Measurements from ENCODE around the gene DHX8. TPM values are rescaled to one million over a fixed set of nuclear protein-coding genes. Genes with fewer than 3 reads are reported as not detected.

DHX8 gene
- total and polyA plus RNA-seq, 10 of the 15 experiments (the other 5 are each of a cell fraction or from before 2014, with no cell fraction given) = 27.6 to 50.4 (median 35.7) TPM

- Histone ChIP-seq H3K4me1 (ENCODE audit: control insufficient read depth, insufficient read depth, low read length) (no peaks in the 10 kb centered on the region), H3K27me3 (replicated peaks in 1 of 2; ENCODE audit: control insufficient read depth in 2 of 2, insufficient read depth in 2 of 2, low read length in 1 of 2) (no peaks in the 10 kb centered on the region), H3K9ac (ENCODE audit: control insufficient read depth, insufficient read depth, low read length) (no peak overlapping the region), H4K20me1 (ENCODE audit: control insufficient read depth, insufficient read depth) (no peaks in the 10 kb centered on the region), H3K27ac (ENCODE audit: control insufficient read depth, insufficient read depth) (no peak overlapping the region), H3K79me2 (ENCODE audit: control insufficient read depth, insufficient read depth, low read length) (no peaks in the 10 kb centered on the region), H3K4me3 (no peak overlapping the region), H3K36me3 (ENCODE audit: control insufficient read depth in 2 of 2, insufficient read depth in 2 of 2, low read length in 1 of 2) (peaks cover 7 to 11% of the 10 kb centered on the region in 2 experiments), H2AFZ (ENCODE audit: control insufficient read depth, low read depth, low read length) (no peak overlapping the region), H3K9me3 (replicated peaks; ENCODE audit: control insufficient read depth, insufficient read depth, low read length) (no peaks in the 10 kb centered on the region), H3K4me2 (ENCODE audit: control insufficient read depth, insufficient read depth) (no peak overlapping the region)
- in situ Hi-C loops (cut with MboI) = no loop called here
- FAIRE-seq (no peak), DNase-seq (ENCODE audit: low read depth, low spot score) (no peak), ATAC-seq (no peak)
- no peak for TF ChIP-seq BRCA1 (IDR thresholded peaks at IDR 0.05; ENCODE audit: low read depth, low read length)
- WGBS (ENCODE audit: insufficient coverage, insufficient replicate concordance, low lambda C conversion rate, missing lambda C conversion rate) = 88% methylated on average over 20 of the region's 20 CpGs
- SMC1A ChIA-PET (ENCODE audit: uncharacterized antibody, unreplicated experiment) = interaction anchor here (1.0 kb wide), 1 partner anchor 15 kb away, joined by 3 read pairs; no protein-coding TSS in a partner anchor
- BruUV-seq (replicated peaks) = no TSS peak
- RAD21 ChIA-PET (ENCODE audit: unreplicated experiment) = interaction anchor here (0.5 kb wide), 1 partner anchor 138 kb away, joined by 3 read pairs; no protein-coding TSS in a partner anchor
- POLR2A ChIA-PET = no interaction called here
- CTCF ChIA-PET = interaction anchor here (0.6 to 1.0 kb wide), 3 partner anchors 12 to 144 kb away, joined by 3 to 5 read pairs (median 3); no protein-coding TSS in a partner anchor
- intact Hi-C loops (cut with micrococcal nuclease; ENCODE audit: unreplicated experiment) = no loop called here
Observed at GRCh38 chr17:43528988-43529814, 45.4 kb downstream of the DHX8 start.

GRCh38 chr17:43529947-43530287 is 46.1 kb downstream of the DHX8 start:
- no TSS peak for BruUV-seq (replicated peaks)
- H3K4me3 ChIP-seq = no peak overlapping the region
- 73% methylated on average over 6 of the region's 6 CpGs for WGBS (ENCODE audit: insufficient coverage, insufficient replicate concordance, low lambda C conversion rate, missing lambda C conversion rate)
- no peak overlapping the region for H2AFZ ChIP-seq (ENCODE audit: control insufficient read depth, low read depth, low read length)
- ChIA-PET SMC1A (ENCODE audit: uncharacterized antibody, unreplicated experiment) (interaction anchor here (2.2 kb wide), 1 partner anchor 14 kb away, joined by 7 read pairs; no protein-coding TSS in a partner anchor), POLR2A (no interaction called here), RAD21 (ENCODE audit: unreplicated experiment) (interaction anchor here (0.5 kb wide), 1 partner anchor 139 kb away, joined by 3 read pairs; no protein-coding TSS in a partner anchor), CTCF (no interaction called here)
- peaks cover 4 to 9% of the 10 kb centered on the region in 2 experiments for H3K36me3 ChIP-seq (ENCODE audit: control insufficient read depth in 2 of 2, insufficient read depth in 2 of 2, low read length in 1 of 2)
- H3K9me3 ChIP-seq (replicated peaks; ENCODE audit: control insufficient read depth, insufficient read depth, low read length) = no peaks in the 10 kb centered on the region
- no peaks in the 10 kb centered on the region for H3K27me3 ChIP-seq (replicated peaks in 1 of 2; ENCODE audit: control insufficient read depth in 2 of 2, insufficient read depth in 2 of 2, low read length in 1 of 2)
- intact Hi-C loops (cut with micrococcal nuclease; ENCODE audit: unreplicated experiment) = no loop called here
- no peaks in the 10 kb centered on the region for H3K4me1 ChIP-seq (ENCODE audit: control insufficient read depth, insufficient read depth, low read length)
- no peak overlapping the region for H3K9ac ChIP-seq (ENCODE audit: control insufficient read depth, insufficient read depth, low read length)
- DNase-seq (ENCODE audit: low read depth, low spot score) (no peak), ATAC-seq (no peak), FAIRE-seq (no peak)
- no peaks in the 10 kb centered on the region for H3K79me2 ChIP-seq (ENCODE audit: control insufficient read depth, insufficient read depth, low read length)
- TF ChIP-seq SMC3 (IDR thresholded peaks at IDR 0.05; ENCODE audit: borderline replicate concordance, low read length) (no peak), SUZ12 (IDR thresholded peaks at IDR 0.05; ENCODE audit: unreplicated experiment) (no peak), HCFC1 (IDR thresholded peaks at IDR 0.05; ENCODE audit: low read length) (no peak), RBBP5 (conservative IDR thresholded peaks at IDR 0.05) (no peak), CHD1 (IDR thresholded peaks at IDR 0.05; ENCODE audit: low read depth, low read length) (no peak), BHLHE40 (IDR thresholded peaks at IDR 0.05; ENCODE audit: borderline replicate concordance in 1 of 2, low read depth in 2 of 2, low read length in 1 of 2) (no peak), YY1 (IDR thresholded peaks at IDR 0.05; ENCODE audit: low read depth, low read length) (no peak), PAX8 (IDR thresholded peaks at IDR 0.05) (no peak), MTA3 (IDR thresholded peaks at IDR 0.05; ENCODE audit: borderline replicate concordance, low read length) (no peak)
- TF ChIP-seq, protein P1, sequence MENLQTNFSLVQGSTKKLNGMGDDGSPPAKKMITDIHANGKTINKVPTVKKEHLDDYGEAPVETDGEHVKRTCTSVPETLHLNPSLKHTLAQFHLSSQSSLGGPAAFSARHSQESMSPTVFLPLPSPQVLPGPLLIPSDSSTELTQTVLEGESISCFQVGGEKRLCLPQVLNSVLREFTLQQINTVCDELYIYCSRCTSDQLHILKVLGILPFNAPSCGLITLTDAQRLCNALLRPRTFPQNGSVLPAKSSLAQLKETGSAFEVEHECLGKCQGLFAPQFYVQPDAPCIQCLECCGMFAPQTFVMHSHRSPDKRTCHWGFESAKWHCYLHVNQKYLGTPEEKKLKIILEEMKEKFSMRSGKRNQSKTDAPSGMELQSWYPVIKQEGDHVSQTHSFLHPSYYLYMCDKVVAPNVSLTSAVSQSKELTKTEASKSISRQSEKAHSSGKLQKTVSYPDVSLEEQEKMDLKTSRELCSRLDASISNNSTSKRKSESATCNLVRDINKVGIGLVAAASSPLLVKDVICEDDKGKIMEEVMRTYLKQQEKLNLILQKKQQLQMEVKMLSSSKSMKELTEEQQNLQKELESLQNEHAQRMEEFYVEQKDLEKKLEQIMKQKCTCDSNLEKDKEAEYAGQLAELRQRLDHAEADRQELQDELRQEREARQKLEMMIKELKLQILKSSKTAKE (IDR thresholded peaks at IDR 0.05; ENCODE audit: low read depth, poor library complexity, severe bottlenecking) = no peak
- no peaks in the 10 kb centered on the region for H4K20me1 ChIP-seq (ENCODE audit: control insufficient read depth, insufficient read depth)
- H3K27ac ChIP-seq (ENCODE audit: control insufficient read depth, insufficient read depth) = no peak overlapping the region
- H3K4me2 ChIP-seq (ENCODE audit: control insufficient read depth, insufficient read depth) = no peak overlapping the region
- in situ Hi-C loops (cut with MboI) = no loop called here
